SK-N-SH treated with all-trans-retinoic acid at 6 μM for 48 hours (cell line): ENCODE results near the gene SP1.

Experiments
- ZC3H10 ChIP-seq: fragments of 250-450 bp; sonication (Bioruptor Pico); IDR thresholded peaks from 2 replicates; pipeline ENCODE4 v1.5.1; 2021; ENCODE audit warnings: mild to moderate bottlenecking, moderate library complexity
- TF ChIP-seq, protein P1 (sequence below): fragments of 250-450 bp; sonication (Bioruptor Pico); IDR thresholded peaks from 2 replicates; pipeline ENCODE4 v1.5.1; 2021; ENCODE audit warnings: mild to moderate bottlenecking, moderate library complexity

GRCh38 chr12:53413485-53414204, 33.7 kb downstream of the SP1 start:
- TF ChIP-seq, protein P1, sequence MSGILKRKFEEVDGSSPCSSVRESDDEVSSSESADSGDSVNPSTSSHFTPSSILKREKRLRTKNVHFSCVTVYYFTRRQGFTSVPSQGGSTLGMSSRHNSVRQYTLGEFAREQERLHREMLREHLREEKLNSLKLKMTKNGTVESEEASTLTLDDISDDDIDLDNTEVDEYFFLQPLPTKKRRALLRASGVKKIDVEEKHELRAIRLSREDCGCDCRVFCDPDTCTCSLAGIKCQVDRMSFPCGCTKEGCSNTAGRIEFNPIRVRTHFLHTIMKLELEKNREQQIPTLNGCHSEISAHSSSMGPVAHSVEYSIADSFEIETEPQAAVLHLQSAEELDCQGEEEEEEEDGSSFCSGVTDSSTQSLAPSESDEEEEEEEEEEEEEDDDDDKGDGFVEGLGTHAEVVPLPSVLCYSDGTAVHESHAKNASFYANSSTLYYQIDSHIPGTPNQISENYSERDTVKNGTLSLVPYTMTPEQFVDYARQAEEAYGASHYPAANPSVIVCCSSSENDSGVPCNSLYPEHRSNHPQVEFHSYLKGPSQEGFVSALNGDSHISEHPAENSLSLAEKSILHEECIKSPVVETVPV (CRISPR knock-in tag): no peak
- TF ChIP-seq ZC3H10: no peak
